Gastrocnemius medialis (tissue), 4 donors: ENCODE data around the gene LRRFIP1.

Experiments
- POLR2A ChIP-seq, 2 donors: fragments of 450-650 bp; IDR thresholded peaks; one replicate each; pipeline ENCODE4 v1.6.1; 2017; ENCODE audit warnings: antibody characterized with exemption in 2 of 2, mild to moderate bottlenecking in 2 of 2, moderate library complexity in 2 of 2
- TF ChIP-seq, protein P1 (sequence below), 5 experiments: fragments of 450-650 bp in 3 of 5; fragments of 200-600 bp in 2 of 5; sonication (generic) in 2 of 5; IDR thresholded peaks in 4 of 5; conservative IDR thresholded peaks in 1 of 5; 1 replicate in 4 of 5; 2 replicates in 1 of 5; pipeline ENCODE4 v1.5.1; 2016 to 2019; ENCODE audit warnings: antibody characterized with exemption in 5 of 5, mild to moderate bottlenecking in 3 of 5, moderate library complexity in 3 of 5

GRCh38 chr2:237668440-237668839, 41.1 kb downstream of the LRRFIP1 start:
- TF ChIP-seq, protein P1, sequence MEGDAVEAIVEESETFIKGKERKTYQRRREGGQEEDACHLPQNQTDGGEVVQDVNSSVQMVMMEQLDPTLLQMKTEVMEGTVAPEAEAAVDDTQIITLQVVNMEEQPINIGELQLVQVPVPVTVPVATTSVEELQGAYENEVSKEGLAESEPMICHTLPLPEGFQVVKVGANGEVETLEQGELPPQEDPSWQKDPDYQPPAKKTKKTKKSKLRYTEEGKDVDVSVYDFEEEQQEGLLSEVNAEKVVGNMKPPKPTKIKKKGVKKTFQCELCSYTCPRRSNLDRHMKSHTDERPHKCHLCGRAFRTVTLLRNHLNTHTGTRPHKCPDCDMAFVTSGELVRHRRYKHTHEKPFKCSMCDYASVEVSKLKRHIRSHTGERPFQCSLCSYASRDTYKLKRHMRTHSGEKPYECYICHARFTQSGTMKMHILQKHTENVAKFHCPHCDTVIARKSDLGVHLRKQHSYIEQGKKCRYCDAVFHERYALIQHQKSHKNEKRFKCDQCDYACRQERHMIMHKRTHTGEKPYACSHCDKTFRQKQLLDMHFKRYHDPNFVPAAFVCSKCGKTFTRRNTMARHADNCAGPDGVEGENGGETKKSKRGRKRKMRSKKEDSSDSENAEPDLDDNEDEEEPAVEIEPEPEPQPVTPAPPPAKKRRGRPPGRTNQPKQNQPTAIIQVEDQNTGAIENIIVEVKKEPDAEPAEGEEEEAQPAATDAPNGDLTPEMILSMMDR (IDR thresholded peaks at IDR 0.05 in 4 of 5, conservative IDR thresholded peaks at IDR 0.05 in 1 of 5) = no peak
- no peak for TF ChIP-seq POLR2A (IDR thresholded peaks at IDR 0.05)
